Lower leg skin (tissue), 4 donors: Measurements from ENCODE around the gene MNS1. TPM values are rescaled to one million over a fixed set of nuclear protein-coding genes. Genes with fewer than 3 reads are reported as not detected.

Experiments used
- DNase-seq, 2 donors: peaks; one replicate each; pipeline ENCODE4 v3.0.0-alpha.2; 2019; ENCODE audit warnings: low spot score in 2 of 2
- H3K4me3 ChIP-seq: fragments of 200-600 bp; sonication (generic); 2 replicates; pipeline ENCODE4 v1.5.1; 2017; ENCODE audit warnings: mild to moderate bottlenecking, low read depth; ENCODE audit not compliant: poor library complexity, severe bottlenecking
- POLR2A ChIP-seq, 2 donors: fragments of 450-650 bp; IDR thresholded peaks; one replicate each; pipeline ENCODE4 v1.6.1; 2016 to 2017; ENCODE audit warnings: antibody characterized with exemption in 2 of 2, mild to moderate bottlenecking in 1 of 2, moderate library complexity in 1 of 2
- WGBS, 2 donors: methylation state at CpG; one replicate each; pipeline ENCODE4 v1.1.5; 2018; 5-methylcytosine and 5-hydroxymethylcytosine counted together
- intact Hi-C: fragments of 100-400 bp; cut with DNase I; formaldehyde crosslinking; loops from one replicate; pipeline ENCODE4 v1.15.0; 2023; ENCODE audit warnings: low total_unique reads
- total RNA-seq, 4 donors: library from RNA; depleted of rRNA; stranded (reverse); fragments of >200 nt; gene quantifications; one replicate each; pipeline ENCODE4 v1.1.0, GENCODE V29; 2016
- TF ChIP-seq, protein P1 (sequence below), 3 donors: fragments of 450-650 bp; IDR thresholded peaks; one replicate each; pipeline ENCODE4 v1.5.1; 2016; ENCODE audit warnings: antibody characterized with exemption in 3 of 3, mild to moderate bottlenecking in 3 of 3, moderate library complexity in 2 of 3

The MNS1 gene
- total RNA-seq, 4 donors from 2014 or later = 0.37 to 0.78 TPM; not detected in 2

DNA sequence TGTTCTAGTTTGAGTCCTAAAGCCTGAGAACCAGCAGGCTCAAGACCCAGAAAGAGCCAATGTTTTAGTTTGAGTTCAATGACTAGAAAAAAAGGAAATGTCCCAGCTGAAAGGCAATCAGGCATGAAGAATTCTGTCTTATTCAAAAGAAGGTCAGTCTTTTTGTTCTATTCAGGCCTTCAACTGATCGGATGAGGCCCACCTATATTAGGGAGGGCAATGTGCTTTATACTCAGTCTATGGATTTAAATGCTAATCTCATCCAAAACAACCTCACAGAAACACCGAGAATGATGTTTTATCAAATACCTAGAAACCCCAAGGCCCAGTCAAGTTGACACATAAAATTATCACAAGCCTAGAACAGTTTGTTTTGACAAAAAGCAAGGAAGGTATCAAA lies 4.0 kb downstream of the MNS1 start:
- no peak overlapping the region for H3K4me3 ChIP-seq
- TF ChIP-seq, protein P1, sequence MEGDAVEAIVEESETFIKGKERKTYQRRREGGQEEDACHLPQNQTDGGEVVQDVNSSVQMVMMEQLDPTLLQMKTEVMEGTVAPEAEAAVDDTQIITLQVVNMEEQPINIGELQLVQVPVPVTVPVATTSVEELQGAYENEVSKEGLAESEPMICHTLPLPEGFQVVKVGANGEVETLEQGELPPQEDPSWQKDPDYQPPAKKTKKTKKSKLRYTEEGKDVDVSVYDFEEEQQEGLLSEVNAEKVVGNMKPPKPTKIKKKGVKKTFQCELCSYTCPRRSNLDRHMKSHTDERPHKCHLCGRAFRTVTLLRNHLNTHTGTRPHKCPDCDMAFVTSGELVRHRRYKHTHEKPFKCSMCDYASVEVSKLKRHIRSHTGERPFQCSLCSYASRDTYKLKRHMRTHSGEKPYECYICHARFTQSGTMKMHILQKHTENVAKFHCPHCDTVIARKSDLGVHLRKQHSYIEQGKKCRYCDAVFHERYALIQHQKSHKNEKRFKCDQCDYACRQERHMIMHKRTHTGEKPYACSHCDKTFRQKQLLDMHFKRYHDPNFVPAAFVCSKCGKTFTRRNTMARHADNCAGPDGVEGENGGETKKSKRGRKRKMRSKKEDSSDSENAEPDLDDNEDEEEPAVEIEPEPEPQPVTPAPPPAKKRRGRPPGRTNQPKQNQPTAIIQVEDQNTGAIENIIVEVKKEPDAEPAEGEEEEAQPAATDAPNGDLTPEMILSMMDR (IDR thresholded peaks at IDR 0.05) = no peak
- TF ChIP-seq POLR2A (IDR thresholded peaks at IDR 0.05) = no peak
- no peak for DNase-seq
- 93 to 97% methylated on average over 2 of the region's 2 CpGs for WGBS, 2 donors
- intact Hi-C loops = no loop called here

DNA sequence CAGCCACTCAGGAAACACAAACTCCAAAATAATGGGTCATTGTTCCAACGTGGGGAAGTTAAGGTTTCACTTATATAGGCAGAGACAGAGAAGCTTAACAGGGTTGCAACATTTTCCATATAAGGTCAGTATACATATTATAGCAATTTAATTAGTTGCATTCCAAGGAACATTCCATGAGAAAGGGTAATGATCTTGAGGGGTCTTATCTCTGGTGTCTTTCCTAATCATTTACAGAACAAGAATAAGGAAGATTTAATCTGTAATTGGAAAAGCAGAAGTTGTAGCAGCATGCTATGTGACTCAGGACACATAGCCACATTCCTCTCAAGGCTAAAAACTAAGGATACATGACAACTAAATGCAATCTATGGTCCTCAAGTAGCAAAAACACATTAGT lies 4.9 kb downstream of the MNS1 start:
- DNase-seq = no peak
- no peak for TF ChIP-seq POLR2A (IDR thresholded peaks at IDR 0.05)
- TF ChIP-seq, protein P1 (IDR thresholded peaks at IDR 0.05) = no peak
- no peak overlapping the region for H3K4me3 ChIP-seq
- intact Hi-C loops = no loop called here
- 36 to 54% methylated on average over 1 of the region's 1 CpG for WGBS, 2 donors

DNA sequence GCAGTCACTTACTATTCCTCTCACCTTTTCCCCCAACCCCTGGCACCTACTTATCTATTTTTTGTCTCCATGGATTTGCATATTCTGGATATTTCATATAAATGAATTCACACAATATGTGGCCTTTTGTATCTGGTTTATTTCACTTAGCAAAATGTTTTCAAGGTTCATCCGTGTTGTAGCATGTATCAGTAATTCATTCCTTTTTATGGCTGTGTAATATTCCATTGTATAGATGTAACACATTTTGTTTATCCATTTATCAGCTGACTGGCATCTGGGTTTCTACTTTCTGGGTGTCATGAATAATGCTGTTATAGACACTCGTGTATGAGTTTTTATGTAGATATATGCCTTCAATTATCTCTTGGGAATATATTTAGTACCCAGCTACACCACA lies 5.8 kb downstream of the MNS1 start:
- intact Hi-C loops = no loop called here
- no peak for DNase-seq
- TF ChIP-seq, protein P1 (IDR thresholded peaks at IDR 0.05) = no peak
- TF ChIP-seq POLR2A (IDR thresholded peaks at IDR 0.05) = no peak
- H3K4me3 ChIP-seq = no peak overlapping the region
- 95 to 98% methylated on average over 2 of the region's 2 CpGs for WGBS, 2 donors

DNA sequence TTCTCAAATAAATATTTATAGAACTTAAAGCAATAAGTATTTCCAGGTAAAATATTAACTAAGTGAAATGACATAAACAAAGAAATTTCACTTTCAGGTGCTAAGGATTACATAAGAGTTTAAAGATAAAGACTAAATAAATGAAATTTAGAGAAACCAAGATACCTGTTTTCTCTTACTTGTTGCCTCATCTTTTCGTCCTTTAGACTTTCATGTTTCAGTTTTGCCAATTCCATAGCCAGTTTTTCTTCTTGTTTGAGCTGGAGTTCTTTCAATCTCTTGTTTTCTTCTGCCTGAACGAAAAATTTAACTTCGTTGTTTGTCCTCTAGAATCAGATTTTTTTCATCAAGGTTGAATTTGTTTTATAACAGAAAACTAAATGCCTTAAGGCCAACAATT lies 8.7 kb downstream of the MNS1 start:
- TF ChIP-seq, protein P1 (IDR thresholded peaks at IDR 0.05) = no peak
- TF ChIP-seq POLR2A (IDR thresholded peaks at IDR 0.05) = no peak
- WGBS, 2 donors = 90 to 92% methylated on average over 3 of the region's 3 CpGs
- no peak overlapping the region for H3K4me3 ChIP-seq
- intact Hi-C loops = no loop called here
- no peak for DNase-seq

DNA sequence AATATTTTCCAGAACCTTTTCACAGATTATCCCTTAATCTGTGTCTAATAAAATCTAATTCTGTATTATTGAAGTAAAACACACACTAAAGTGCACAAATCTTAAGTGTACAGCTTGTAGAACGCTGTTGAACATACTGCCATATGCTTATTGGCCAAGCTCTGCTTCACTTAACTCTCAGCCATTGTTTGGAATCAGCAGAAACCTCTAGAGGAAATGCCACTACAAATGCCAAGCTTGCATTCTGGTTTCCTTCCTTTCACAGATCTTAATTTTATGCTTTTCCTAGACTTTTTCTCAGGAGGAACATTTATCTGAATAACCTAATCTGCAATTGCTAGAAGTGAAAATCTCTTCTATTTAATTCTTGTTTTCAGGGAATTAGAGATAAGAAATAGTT lies 10.1 kb downstream of the MNS1 start:
- 73 to 75% methylated on average over 1 of the region's 1 CpG for WGBS, 2 donors
- no peak for TF ChIP-seq POLR2A (IDR thresholded peaks at IDR 0.05)
- TF ChIP-seq, protein P1 (IDR thresholded peaks at IDR 0.05) = no peak
- intact Hi-C loops = no loop called here
- no peak for DNase-seq
- H3K4me3 ChIP-seq = no peak overlapping the region

DNA sequence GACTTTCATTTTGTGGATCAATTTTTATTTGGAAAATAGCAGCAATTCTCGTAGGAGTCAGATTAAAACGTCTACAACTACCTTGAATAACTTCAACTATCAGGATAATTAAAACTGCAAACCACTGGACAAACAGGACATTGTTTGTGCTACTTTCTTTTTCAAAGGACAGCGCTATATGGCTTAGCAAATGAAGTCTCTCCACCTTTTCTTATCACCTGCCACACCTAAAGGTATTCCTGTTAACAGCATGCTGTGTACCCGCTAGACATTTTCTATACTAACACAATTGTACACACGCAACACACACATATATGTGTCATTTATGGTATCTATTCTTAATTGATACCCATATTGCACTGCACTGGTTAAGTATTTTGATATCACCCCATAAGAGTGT lies 19.2 kb downstream of the MNS1 start:
- no peak for DNase-seq
- H3K4me3 ChIP-seq = no peak overlapping the region
- intact Hi-C loops = no loop called here
- 92 to 93% methylated on average over 5 of the region's 5 CpGs for WGBS, 2 donors
- TF ChIP-seq, protein P1 (IDR thresholded peaks at IDR 0.05) = no peak
- no peak for TF ChIP-seq POLR2A (IDR thresholded peaks at IDR 0.05)
